Mammary epithelial cell (primary cell): ENCODE measurements around the gene C15orf39.

Experiments
- EZH2 ChIP-seq: IDR thresholded peaks from 2 replicates; pipeline ENCODE4 v1.6.1; 2012; ENCODE audit warnings: low read length, inconsistent platforms, borderline replicate concordance
- TF ChIP-seq, protein P1 (sequence below), 2 donors: IDR thresholded peaks in 1 of 2; conservative IDR thresholded peaks in 1 of 2; 2 replicates each; pipeline ENCODE4 v1.5.1; 2011 to 2012; ENCODE audit warnings: inconsistent platforms in 2 of 2, low read length in 2 of 2, mild to moderate bottlenecking in 2 of 2, control low read depth in 1 of 2, low read depth in 1 of 2; ENCODE audit not compliant: insufficient read depth in 1 of 2; ENCODE audit errors: extremely low read depth in 1 of 2

GRCh38 chr15:75214293-75215096, 12.8 kb downstream of the C15orf39 start:
- TF ChIP-seq, protein P1, sequence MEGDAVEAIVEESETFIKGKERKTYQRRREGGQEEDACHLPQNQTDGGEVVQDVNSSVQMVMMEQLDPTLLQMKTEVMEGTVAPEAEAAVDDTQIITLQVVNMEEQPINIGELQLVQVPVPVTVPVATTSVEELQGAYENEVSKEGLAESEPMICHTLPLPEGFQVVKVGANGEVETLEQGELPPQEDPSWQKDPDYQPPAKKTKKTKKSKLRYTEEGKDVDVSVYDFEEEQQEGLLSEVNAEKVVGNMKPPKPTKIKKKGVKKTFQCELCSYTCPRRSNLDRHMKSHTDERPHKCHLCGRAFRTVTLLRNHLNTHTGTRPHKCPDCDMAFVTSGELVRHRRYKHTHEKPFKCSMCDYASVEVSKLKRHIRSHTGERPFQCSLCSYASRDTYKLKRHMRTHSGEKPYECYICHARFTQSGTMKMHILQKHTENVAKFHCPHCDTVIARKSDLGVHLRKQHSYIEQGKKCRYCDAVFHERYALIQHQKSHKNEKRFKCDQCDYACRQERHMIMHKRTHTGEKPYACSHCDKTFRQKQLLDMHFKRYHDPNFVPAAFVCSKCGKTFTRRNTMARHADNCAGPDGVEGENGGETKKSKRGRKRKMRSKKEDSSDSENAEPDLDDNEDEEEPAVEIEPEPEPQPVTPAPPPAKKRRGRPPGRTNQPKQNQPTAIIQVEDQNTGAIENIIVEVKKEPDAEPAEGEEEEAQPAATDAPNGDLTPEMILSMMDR (conservative IDR thresholded peaks at IDR 0.05 in 1 of 2, IDR thresholded peaks at IDR 0.05 in 1 of 2; ENCODE audit: extremely low read depth in 1 of 2, insufficient read depth in 1 of 2, low read depth in 1 of 2, low read length in 2 of 2) = no peak
- TF ChIP-seq EZH2 = no peak
